DND-41 (cell line): ENCODE measurements around the gene DUSP10.

Experiments used
- CTCF ChIP-seq: IDR thresholded peaks from 2 replicates; pipeline ENCODE4 v1.5.1; 2012; ENCODE audit warnings: borderline replicate concordance, low read length, moderate library complexity, mild to moderate bottlenecking; ENCODE audit not compliant: poor library complexity, severe bottlenecking; ENCODE audit errors: extremely low read depth
- EZH2 ChIP-seq: IDR thresholded peaks from 3 replicates; pipeline ENCODE4 v1.6.1; 2012; ENCODE audit warnings: borderline replicate concordance, low read depth, mild to moderate bottlenecking, moderate library complexity, low read length, inconsistent platforms; ENCODE audit not compliant: severe bottlenecking

- TF ChIP-seq CTCF (no peak), EZH2 (no peak)
Observed at GRCh38 chr1:221723018-221723847, 18.7 kb downstream of the DUSP10 start.
